22Rv1 (cell line): ENCODE data around the gene MAP4K3.

Experiments
- CTCF ChIP-seq: fragments of 450-650 bp; IDR thresholded peaks from 2 replicates; pipeline ENCODE4 v1.5.1; 2017; ENCODE audit warnings: mild to moderate bottlenecking
- ZFX ChIP-seq: fragments of 450-650 bp; IDR thresholded peaks from 2 replicates; pipeline ENCODE4 v1.6.1; 2017; ENCODE audit warnings: antibody characterized with exemption, borderline replicate concordance

- TF ChIP-seq CTCF (no peak), ZFX (no peak)
Measured at GRCh38 chr2:39266916-39267434, 170.1 kb downstream of the MAP4K3 start.
